HepG2 (cell line): Measurements from ENCODE around the gene TBCE. TPM values are rescaled to one million over a fixed set of nuclear protein-coding genes. Genes with fewer than 3 reads are reported as not detected.

ENCODE experiments used
- ATAC-seq: fragments of 200-7000 bp; cut with Tn5 transposase; 3 replicates; pipeline ENCODE4 v1.9.1; 2020; ENCODE audit warnings: mild to moderate bottlenecking, moderate library complexity
- BruUV-seq: library from RNA; stranded (reverse); fragments of 400-500 nt; replicated peaks from 2 replicates; lab custom pipeline; 2021; lab: Mats Ljungman, UMichigan
- CTCF ChIA-PET: fragments of 300-600 bp; formaldehyde crosslinking; extraction: SDS; loops from one replicate; lab custom pipeline; 2021; ENCODE audit warnings: low total read pairs, inconsistent platforms, low intra/inter-chr PET ratio; lab: Yijun Ruan, JAX
- POLR2A ChIA-PET: fragments of 350-600 bp; sonication (Branson Sonifier 250); formaldehyde crosslinking; loops from one replicate; lab custom pipeline; 2020; ENCODE audit warnings: antibody characterized with exemption, inconsistent platforms; lab: Yijun Ruan, JAX
- DNase-seq: peaks from one replicate; pipeline ENCODE4 v3.0.0-alpha.2; 2015; ENCODE audit warnings: low spot score
- FAIRE-seq: peaks from 3 replicates; lab custom pipeline; 2011; peaks lifted over from hg19 to GRCh38; lab: Jason Lieb, UNC
- H2AFZ ChIP-seq: one replicate; pipeline ENCODE4 v1.6.1; 2011; ENCODE audit warnings: low read length, inconsistent platforms
- H3K27ac ChIP-seq: fragments of 300-600 bp; 3 replicates; pipeline ENCODE4 v1.8.0; 2011; ENCODE audit warnings: mixed run types, mild to moderate bottlenecking, mixed read lengths, low read length, inconsistent platforms; ENCODE audit not compliant: insufficient read depth; ENCODE audit errors: extremely low read length
- H3K27me3 ChIP-seq, 2 experiments: fragments of 200-600 bp in 1 of 2; 2 replicates in 1 of 2; 3 replicates in 1 of 2; pipeline versions ENCODE4 v1.6.0 to v1.8.0; 2011; ENCODE audit warnings: low read length in 2 of 2, mild to moderate bottlenecking in 2 of 2, moderate library complexity in 2 of 2, inconsistent platforms in 1 of 2; ENCODE audit not compliant: insufficient read depth in 2 of 2, control insufficient read depth in 1 of 2
- H3K36me3 ChIP-seq, 2 experiments: fragments of 200-600 bp in 1 of 2; replicated peaks in 1 of 2; 2 replicates in 1 of 2; 3 replicates in 1 of 2; pipeline versions ENCODE4 v1.5.1 to v1.8.0; 2011; ENCODE audit warnings: low read length in 2 of 2, inconsistent platforms in 1 of 2; ENCODE audit not compliant: insufficient read depth in 2 of 2, control insufficient read depth in 1 of 2
- H3K4me1 ChIP-seq: 2 replicates; pipeline ENCODE4 v1.5.1; 2012; ENCODE audit warnings: low read length, inconsistent platforms; ENCODE audit not compliant: insufficient read depth
- H3K4me2 ChIP-seq: 2 replicates; pipeline ENCODE4 v1.6.0; 2011; ENCODE audit warnings: low read depth, low read length, inconsistent platforms
- H3K4me3 ChIP-seq, 3 experiments: fragments of 200-600 bp in 1 of 3; sonication (generic), shearing (Covaris generic) in 1 of 3; replicated peaks in 1 of 3; 2 replicates each; pipeline ENCODE4 v1.5.1; 2011 to 2016; ENCODE audit warnings: low read length in 3 of 3, inconsistent platforms in 2 of 3, low read depth in 2 of 3, mild to moderate bottlenecking in 2 of 3, control low read depth in 1 of 3, mixed read lengths in 1 of 3; ENCODE audit not compliant: insufficient read depth in 1 of 3
- H3K79me2 ChIP-seq: one replicate; pipeline ENCODE4 v1.6.1; 2011; ENCODE audit warnings: low read length, inconsistent platforms; ENCODE audit not compliant: insufficient read depth
- H3K9ac ChIP-seq: 2 replicates; pipeline ENCODE4 v1.6.0; 2011; ENCODE audit warnings: mild to moderate bottlenecking, low read depth, low read length, inconsistent platforms; ENCODE audit not compliant: insufficient read depth
- H3K9me3 ChIP-seq: 2 replicates; pipeline ENCODE4 v1.5.1; 2012; ENCODE audit warnings: mild to moderate bottlenecking, low read length
- H4K20me1 ChIP-seq: 2 replicates; pipeline ENCODE4 v1.6.0; 2011; ENCODE audit warnings: inconsistent platforms, mild to moderate bottlenecking, low read length, moderate library complexity; ENCODE audit not compliant: insufficient read depth
- ATF1 ChIP-seq: IDR thresholded peaks from 2 replicates; pipeline ENCODE4 v1.6.1; 2016; ENCODE audit warnings: mild to moderate bottlenecking, control low read depth
- ATF6 ChIP-seq: sonication (generic); formaldehyde crosslinking; conservative IDR thresholded peaks from 2 replicates; pipeline ENCODE4 v1.4.0; 2020; ENCODE audit warnings: missing genetic modification reagents
- HNRNPL ChIP-seq: fragments of 200-400 bp; formaldehyde crosslinking; IDR thresholded peaks from 2 replicates; pipeline ENCODE4 v1.6.1; 2017; ENCODE audit warnings: mild to moderate bottlenecking, low read depth, low read length
- HNRNPLL ChIP-seq: fragments of 200-400 bp; formaldehyde crosslinking; IDR thresholded peaks from 2 replicates; pipeline ENCODE4 v1.6.1; 2017; ENCODE audit warnings: mild to moderate bottlenecking, low read depth, low read length; ENCODE audit not compliant: poor library complexity, severe bottlenecking
- JUND ChIP-seq: sonication (generic); formaldehyde crosslinking; IDR thresholded peaks from 2 replicates; pipeline ENCODE4 v1.8.0; 2022; ENCODE audit warnings: mild to moderate bottlenecking, missing genetic modification reagents
- NCOA2 ChIP-seq: sonication (generic); formaldehyde crosslinking; IDR thresholded peaks from 2 replicates; pipeline ENCODE4 v1.8.0; 2022; ENCODE audit warnings: inconsistent platforms
- SP1 ChIP-seq, 2 experiments: fragments of 450-650 bp in 1 of 2; sonication (generic) in 1 of 2; formaldehyde crosslinking in 1 of 2; IDR thresholded peaks; 2 replicates each; pipeline versions ENCODE4 v1.4.0 to v1.6.1; 2016 to 2020; ENCODE audit warnings: missing genetic modification reagents in 1 of 2
- TCF12 ChIP-seq, 2 experiments: fragments of 450-650 bp in 1 of 2; sonication (generic) in 1 of 2; formaldehyde crosslinking in 1 of 2; IDR thresholded peaks; 2 replicates each; pipeline versions ENCODE4 v1.6.1 to v1.8.0; 2017 to 2022; ENCODE audit warnings: antibody characterized with exemption in 1 of 2, mild to moderate bottlenecking in 1 of 2, missing genetic modification reagents in 1 of 2, moderate library complexity in 1 of 2
- ZBTB42 ChIP-seq: sonication (generic); formaldehyde crosslinking; IDR thresholded peaks from 2 replicates; pipeline ENCODE4 v1.5.0; 2020; ENCODE audit warnings: mild to moderate bottlenecking, missing genetic modification reagents
- ZFP91 ChIP-seq: sonication (generic); formaldehyde crosslinking; IDR thresholded peaks from 2 replicates; pipeline ENCODE4 v1.9.0; 2022; ENCODE audit warnings: missing genetic modification reagents, mild to moderate bottlenecking, borderline replicate concordance
- ZNF24 ChIP-seq: fragments of 450-650 bp; IDR thresholded peaks from 2 replicates; pipeline ENCODE4 v1.6.1; 2017; ENCODE audit warnings: antibody characterized with exemption, mild to moderate bottlenecking
- ZNF432 ChIP-seq: sonication (generic); formaldehyde crosslinking; IDR thresholded peaks from 2 replicates; pipeline ENCODE4 v1.5.0; 2020; ENCODE audit warnings: missing genetic modification reagents, mild to moderate bottlenecking, borderline replicate concordance
- ZNF737 ChIP-seq: sonication (generic); formaldehyde crosslinking; IDR thresholded peaks from 2 replicates; pipeline ENCODE4 v1.5.0; 2020; ENCODE audit warnings: missing genetic modification reagents, mild to moderate bottlenecking, borderline replicate concordance
- ZNF841 ChIP-seq: sonication (generic); formaldehyde crosslinking; IDR thresholded peaks from 2 replicates; pipeline ENCODE4 v1.8.1; 2023; ENCODE audit warnings: missing genetic modification reagents, borderline replicate concordance
- ZSCAN12 ChIP-seq: sonication (generic); formaldehyde crosslinking; IDR thresholded peaks from 2 replicates; pipeline ENCODE4 v1.9.0; 2021; ENCODE audit warnings: mild to moderate bottlenecking, missing genetic modification reagents
- ZZZ3 ChIP-seq: sonication (generic); formaldehyde crosslinking; IDR thresholded peaks from 2 replicates; pipeline ENCODE4 v1.4.0; 2020; ENCODE audit warnings: missing genetic modification reagents, mild to moderate bottlenecking, borderline replicate concordance
- WGBS: methylation state at CpG from one replicate; pipeline ENCODE4 v1.1.6; 2017; ENCODE audit warnings: low lambda C conversion rate; 5-methylcytosine and 5-hydroxymethylcytosine counted together
- in situ Hi-C: cut with HindIII; loops from 2 replicates; pipeline ENCODE4 v1.10.0; 2017; ENCODE audit warnings: low pct_unique_long_range_greater_than_20kb; ENCODE audit not compliant: extremely low pct_ligation_motif_present
- intact Hi-C: fragments of 100-400 bp; cut with micrococcal nuclease; formaldehyde crosslinking; loops from one replicate; pipeline ENCODE4 v1.10.0; 2022; ENCODE audit not compliant: unreplicated experiment
- polyA plus RNA-seq, 8 experiments: library from polyadenylated mRNA; depleted of rRNA in 3 of 8; stranded (reverse) in 7 of 8; unstranded in 1 of 8; fragments of >200 nt; fragmentation: Illumina TruSeq in 4 of 8; extraction: Trizol in 4 of 8; gene quantifications; 2 replicates each; pipeline versions ENCODE4 v1.2.1 to v1.2.3, GENCODE V29; 2011 to 2016; ENCODE audit warnings: low read depth in 4 of 8, missing spikeins in 1 of 8, mixed read lengths in 1 of 8; ENCODE audit not compliant: insufficient read depth in 1 of 8
- total RNA-seq, 5 experiments: library from RNA; depleted of rRNA; stranded (reverse); fragments of >200 nt; fragmentation: Illumina TruSeq; extraction: Trizol; gene quantifications; 2 replicates each; pipeline ENCODE4 v1.2.3, GENCODE V29; 2016; ENCODE audit warnings: low read depth in 1 of 5

Gene TBCE
- total and polyA plus RNA-seq, 2 of the 13 experiments (the other 11 are each of a cell fraction or from before 2014, with no cell fraction given) = 25.6 to 31.1 TPM

DNA sequence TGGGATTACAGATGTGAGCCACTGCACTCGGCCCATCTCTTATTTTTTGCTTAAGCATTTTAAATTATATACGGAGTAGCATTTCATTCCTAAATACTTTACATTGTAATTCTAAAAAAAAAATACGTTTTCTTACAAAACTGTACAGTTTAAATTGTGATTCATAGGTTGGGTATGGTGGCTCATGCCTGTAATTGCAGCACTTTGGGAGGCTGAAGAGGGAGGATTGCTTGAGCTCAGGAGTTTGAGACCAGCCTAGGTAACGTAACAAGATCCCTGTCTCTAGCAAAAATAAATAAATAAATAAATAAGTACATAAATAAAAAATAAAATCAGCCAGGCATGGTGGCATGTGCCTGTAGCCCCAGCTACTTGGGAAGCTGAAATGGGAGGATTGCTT lies 24.6 kb downstream of the TBCE start:
- intact Hi-C loops = no loop called here
- TF ChIP-seq ZBTB42 (CRISPR knock-in tag) (no peak), SP1 (IDR thresholded peaks at IDR 0.05) (no peak), SP1 (CRISPR knock-in tag; IDR thresholded peaks at IDR 0.05) (no peak), TCF12 (IDR thresholded peaks at IDR 0.05) (no peak), TCF12 (CRISPR knock-in tag; IDR thresholded peaks at IDR 0.05) (no peak)
- DNase-seq (no peak), ATAC-seq (no peak), FAIRE-seq (no peak)
- no peaks in the 10 kb centered on the region for H4K20me1 ChIP-seq
- peaks cover 7% of the 10 kb centered on the region; the same call in 1 of the 2 replicates for H3K4me1 ChIP-seq
- no peaks in the 10 kb centered on the region for H3K27me3 ChIP-seq
- in situ Hi-C loops = no loop called here
- POLR2A ChIA-PET = interaction anchor here (1.1 kb wide), 1 partner anchor 17 kb away, joined by 3 read pairs; no protein-coding TSS in a partner anchor
- H3K36me3 ChIP-seq = no peaks in the 10 kb centered on the region
- 93% methylated on average over 4 of the region's 4 CpGs for WGBS
- H3K4me2 ChIP-seq = no peak overlapping the region
- no TSS peak for BruUV-seq
- no peak overlapping the region for H3K27ac ChIP-seq
- peaks cover 55% of the 10 kb centered on the region for H3K79me2 ChIP-seq
- H3K9ac ChIP-seq = no peak overlapping the region
- no peak overlapping the region for H2AFZ ChIP-seq
- H3K4me3 ChIP-seq = no peak overlapping the region
- CTCF ChIA-PET = no interaction called here
- H3K9me3 ChIP-seq = no peaks in the 10 kb centered on the region

DNA sequence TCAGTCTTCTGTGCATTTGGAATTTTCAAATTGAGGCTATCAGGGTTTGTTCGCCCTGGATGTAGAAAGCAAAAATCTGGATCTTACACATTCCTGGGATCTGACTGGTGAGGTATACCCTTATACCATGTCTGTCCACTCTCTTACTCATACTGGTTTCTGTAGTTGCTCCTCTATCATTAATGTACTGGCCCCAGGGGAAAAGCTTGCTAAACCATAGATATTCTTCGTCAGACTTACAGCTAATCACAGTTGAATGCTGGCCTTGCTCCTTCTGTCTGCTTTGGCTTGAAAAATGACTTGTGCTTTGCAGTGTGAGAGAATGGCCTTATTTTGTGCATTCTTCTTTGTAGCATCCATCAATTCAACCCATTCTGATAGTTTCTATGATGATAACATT lies 30.5 kb downstream of the TBCE start:
- Histone ChIP-seq H3K36me3 (no peaks in the 10 kb centered on the region), H3K4me3 (no peak overlapping the region), H4K20me1 (no peaks in the 10 kb centered on the region), H3K27ac (no peak overlapping the region), H2AFZ (no peak overlapping the region), H3K9ac (no peak overlapping the region), H3K27me3 (no peaks in the 10 kb centered on the region), H3K79me2 (peaks cover 63% of the 10 kb centered on the region), H3K4me2 (no peak overlapping the region), H3K4me1 (peaks cover 18% of the 10 kb centered on the region), H3K9me3 (no peaks in the 10 kb centered on the region)
- ChIA-PET POLR2A (interaction anchor here (1.3 kb wide), 1 partner anchor 10 kb away, joined by 7 read pairs; no protein-coding TSS in a partner anchor), CTCF (no interaction called here)
- in situ Hi-C loops (no loop called here), intact Hi-C loops (no loop called here)
- ATAC-seq (no peak), FAIRE-seq (no peak), DNase-seq (no peak)
- BruUV-seq = no TSS peak
- WGBS = 97% methylated on average over 2 of the region's 2 CpGs
- TF ChIP-seq ZSCAN12 = no peak
- no peak for TF ChIP-seq NCOA2 (CRISPR knock-in tag)
- no peak for TF ChIP-seq ZNF24
- TF ChIP-seq ATF6 (CRISPR knock-in tag) = no peak
- TF ChIP-seq HNRNPLL = no peak
- no peak for TF ChIP-seq ZZZ3 (CRISPR knock-in tag)
- TF ChIP-seq HNRNPL = no peak
- no peak for TF ChIP-seq ZNF737 (CRISPR knock-in tag)
- no peak for TF ChIP-seq ATF1 (CRISPR knock-in tag)
- no peak for TF ChIP-seq JUND (CRISPR knock-in tag)
- no peak for TF ChIP-seq ZFP91 (CRISPR knock-in tag)
- TF ChIP-seq ZNF841 = no peak
- TF ChIP-seq ZNF432 = no peak
